Mesenteric fat pad (tissue), 1 donor: ENCODE measurements around the gene MYL12A. TPM values are rescaled to one million over a fixed set of nuclear protein-coding genes. Genes with fewer than 3 reads are reported as not detected.
"Not testable (repeated sequence)": the region's sequence is repeated elsewhere in the genome, so short reads cannot be mapped to it uniquely, and the experiment has no call there.

Experiments
- DNase-seq: peaks from one replicate; pipeline ENCODE4 v3.0.0-alpha.2; 2020; ENCODE audit warnings: low spot score
- total RNA-seq: library from RNA; stranded (reverse); fragmentation: NEBNext Ultra II Directional; extraction: Animal tissue kit (Norgen Biotek cat#: 25700); gene quantifications from one replicate; pipeline ENCODE4 v1.2.1, GENCODE V29; 2021
- donor health status: DM: yes; HTN: yes; CAD: no.

MYL12A gene
- total RNA-seq, 1 donor from 2014 or later, result 460 TPM

GRCh38 chr18:3252843-3253242 lies 5.2 kb downstream of the MYL12A start:
- no peak for DNase-seq

- no peak for DNase-seq
These were observed 7.1 kb downstream of the MYL12A start for GRCh38 chr18:3254725-3255124.

GRCh38 chr18:3255611-3256165 lies 8.1 kb downstream of the MYL12A start:
- DNase-seq, result no peak

GRCh38 chr18:3256693-3257626 lies 9.4 kb downstream of the MYL12A start:
- DNase-seq, result no peak

GRCh38 chr18:3257627-3258120 lies 10.1 kb downstream of the MYL12A start:
- DNase-seq, result no peak

GRCh38 chr18:3260995-3261372 lies 13.4 kb downstream of the MYL12A start:
- DNase-seq, result no peak

- DNase-seq, result peak; percentile 97
These were observed 14.0 kb downstream of the MYL12A start, which contains the start of gene MYL12B for GRCh38 chr18:3261373-3262233. Gene MYL12B, plus strand, starts transcription at chr18:3262133. Its CDS starts 10,766 bp downstream, at chr18:3272899.

GRCh38 chr18:3262234-3263131 lies 14.9 kb downstream of the MYL12A start:
- peak; percentile 89 for DNase-seq

GRCh38 chr18:3263132-3263700 lies 15.6 kb downstream of the MYL12A start:
- no peak for DNase-seq

GRCh38 chr18:3264362-3264761 lies 16.8 kb downstream of the MYL12A start:
- no peak for DNase-seq

- no peak for DNase-seq
These were observed 18.0 kb downstream of the MYL12A start for GRCh38 chr18:3265564-3266033.

GRCh38 chr18:3266062-3266608 lies 18.5 kb downstream of the MYL12A start:
- DNase-seq, result no peak

GRCh38 chr18:3268306-3268705 lies 20.7 kb downstream of the MYL12A start:
- DNase-seq, result no peak

GRCh38 chr18:3269241-3269913 lies 21.8 kb downstream of the MYL12A start:
- no peak for DNase-seq

- no peak for DNase-seq
These were observed 22.3 kb downstream of the MYL12A start for GRCh38 chr18:3269914-3270299.

- no peak for DNase-seq
These were observed 25.4 kb downstream of the MYL12A start for GRCh38 chr18:3273042-3273441.

- not testable (repeated sequence) for DNase-seq
These were observed 30.1 kb downstream of the MYL12A start for GRCh38 chr18:3277643-3278213.
